B cell (primary cell): ENCODE data around the gene YTHDC2. TPM values are rescaled to one million over a fixed set of nuclear protein-coding genes. Genes with fewer than 3 reads are reported as not detected.

ENCODE experiments used
- ATAC-seq: fragments of 200-7000 bp; cut with Tn5 transposase; one replicate; pipeline ENCODE4 v1.10.0; 2021; ENCODE audit warnings: low read depth, mild to moderate bottlenecking, moderate number of reproducible peaks, moderate library complexity
- CTCF ChIA-PET: fragments of 350-600 bp; sonication (Branson Sonifier 250); formaldehyde crosslinking; loops from one replicate; lab custom pipeline; 2021; ENCODE audit warnings: antibody characterized with exemption, inconsistent platforms; lab: Charles Lee
- POLR2A ChIA-PET: fragments of 350-600 bp; sonication (Branson Sonifier 250); formaldehyde crosslinking; loops from one replicate; lab custom pipeline; 2021; ENCODE audit warnings: antibody characterized with exemption; lab: Charles Lee
- DNase-seq: peaks from one replicate; pipeline ENCODE4 v3.0.0; 2013
- H2AFZ ChIP-seq: 2 replicates; pipeline ENCODE4 v1.6.1; 2012; ENCODE audit warnings: mild to moderate bottlenecking, low read depth, low read length; ENCODE audit not compliant: insufficient read depth, poor library complexity, severe bottlenecking
- H3K27ac ChIP-seq, 2 donors: 1 replicate in 1 of 2; 2 replicates in 1 of 2; pipeline ENCODE4 v1.5.1; 2012 to 2013; ENCODE audit warnings: low read length in 2 of 2, mild to moderate bottlenecking in 2 of 2, moderate library complexity in 1 of 2
- H3K27me3 ChIP-seq, 4 experiments: fragments of 200-600 bp in 1 of 4; sonication (generic) in 1 of 4; replicated peaks in 1 of 4; 1 replicate in 2 of 4; 2 replicates in 2 of 4; pipeline versions ENCODE4 v1.6.1 to v1.7.0; 2013 to 2016; ENCODE audit warnings: low read length in 3 of 4, mild to moderate bottlenecking in 2 of 4, mixed read lengths in 1 of 4, moderate library complexity in 1 of 4; ENCODE audit not compliant: insufficient read depth in 4 of 4, control insufficient read depth in 3 of 4; ENCODE audit errors: control extremely low read depth in 1 of 4
- H3K36me3 ChIP-seq, 2 experiments: replicated peaks in 1 of 2; 1 replicate in 1 of 2; 2 replicates in 1 of 2; pipeline versions ENCODE4 v1.6.1 to v1.7.1; 2013; ENCODE audit warnings: low read length in 1 of 2; ENCODE audit not compliant: insufficient read depth in 2 of 2, control insufficient read depth in 1 of 2; ENCODE audit errors: control extremely low read depth in 1 of 2, extremely low read depth in 1 of 2
- H3K4me1 ChIP-seq, 2 donors: fragments of 200-600 bp in 1 of 2; sonication (generic) in 1 of 2; 1 replicate in 1 of 2; 2 replicates in 1 of 2; pipeline versions ENCODE4 v1.5.1 to v1.6.1; 2013 to 2017; ENCODE audit warnings: low read length in 2 of 2; ENCODE audit not compliant: control insufficient read depth in 2 of 2, insufficient read depth in 2 of 2
- H3K4me2 ChIP-seq: replicated peaks from 2 replicates; pipeline ENCODE3; 2012; ENCODE audit warnings: mild to moderate bottlenecking, low read depth, low read length; ENCODE audit not compliant: poor library complexity, severe bottlenecking
- H3K4me3 ChIP-seq, 5 experiments: fragments of 200-600 bp in 1 of 5; sonication (generic) in 1 of 5; 1 replicate in 3 of 5; 2 replicates in 2 of 5; pipeline versions ENCODE4 v1.5.1 to v1.7.0; 2011 to 2016; ENCODE audit warnings: low read length in 4 of 5, mild to moderate bottlenecking in 4 of 5, low read depth in 2 of 5, control low read depth in 1 of 5, moderate library complexity in 1 of 5; ENCODE audit not compliant: insufficient read depth in 1 of 5; ENCODE audit errors: control extremely low read depth in 1 of 5, extremely low read depth in 1 of 5
- H3K79me2 ChIP-seq: fragments of 200-600 bp; sonication (generic); one replicate; pipeline ENCODE4 v1.6.0; 2016; ENCODE audit warnings: low read length; ENCODE audit not compliant: control insufficient read depth, insufficient read depth
- H3K9ac ChIP-seq: fragments of 200-600 bp; sonication (generic); 2 replicates; pipeline ENCODE4 v1.6.1; 2017; ENCODE audit warnings: mild to moderate bottlenecking, low read length, moderate library complexity
- H3K9me3 ChIP-seq, 3 donors: one replicate each; pipeline versions ENCODE4 v1.6.1 to v1.7.1; 2013; ENCODE audit warnings: low read length in 2 of 3; ENCODE audit not compliant: control insufficient read depth in 2 of 3, insufficient read depth in 1 of 3; ENCODE audit errors: control extremely low read depth in 1 of 3
- H4K20me1 ChIP-seq: 2 replicates; pipeline ENCODE4 v1.6.0; 2012; ENCODE audit warnings: mild to moderate bottlenecking, low read length; ENCODE audit not compliant: insufficient read depth, control insufficient read depth, poor library complexity, severe bottlenecking
- H3K27ac Mint-ChIP-seq: one replicate; pipeline ENCODE4 v1.8.0; 2021; ENCODE audit warnings: mixed read lengths
- H3K27me3 Mint-ChIP-seq: one replicate; pipeline ENCODE4 v1.8.0; 2021; ENCODE audit warnings: mixed read lengths
- H3K4me1 Mint-ChIP-seq: one replicate; pipeline ENCODE4 v1.8.0; 2021; ENCODE audit warnings: mixed read lengths
- H3K4me3 Mint-ChIP-seq: one replicate; pipeline ENCODE4 v1.8.0; 2021; ENCODE audit warnings: mixed read lengths
- H3K9me3 Mint-ChIP-seq: one replicate; pipeline ENCODE4 v1.8.0; 2022; ENCODE audit warnings: mixed read lengths; ENCODE audit not compliant: insufficient read depth
- CTCF ChIP-seq: fragments of 200-600 bp; IDR thresholded peaks from one replicate; pipeline ENCODE4 v1.8.0; 2022; ENCODE audit warnings: antibody characterized with exemption, mild to moderate bottlenecking
- EZH2 ChIP-seq: IDR thresholded peaks from 2 replicates; pipeline ENCODE4 v1.6.1; 2012; ENCODE audit warnings: borderline replicate concordance, low read depth, mild to moderate bottlenecking, moderate library complexity, low read length; ENCODE audit not compliant: insufficient read depth, poor library complexity, severe bottlenecking
- WGBS: methylation state at CpG from one replicate; pipeline ENCODE4 v1.1.5; 2013; ENCODE audit warnings: missing lambda C conversion rate; ENCODE audit not compliant: insufficient coverage; 5-methylcytosine and 5-hydroxymethylcytosine counted together
- intact Hi-C: fragments of 100-400 bp; cut with micrococcal nuclease; formaldehyde crosslinking; loops from one replicate; pipeline ENCODE4 v1.10.0; 2022
- polyA plus RNA-seq: library from polyadenylated mRNA; depleted of rRNA; stranded (reverse); fragments of >200 nt; gene quantifications from 2 replicates; pipeline ENCODE4 v1.2.3, GENCODE V29; 2012
- total RNA-seq, 2 donors: library from RNA; stranded (reverse); fragments of 120-200 nt in 1 of 2; gene quantifications; 1 replicate in 1 of 2; 2 replicates in 1 of 2; pipeline versions ENCODE4 v1.2.3 to v1.2.4, GENCODE V29; 2013 to 2022

YTHDC2 gene
- total and polyA plus RNA-seq, 2 donors (not counting 1 experiment from before 2014, with no cell fraction given), result 8.6 to 52.6 TPM

- Histone ChIP-seq H3K9ac (no peak overlapping the region), H3K4me2 (no peak overlapping the region), H4K20me1 (no peaks in the 10 kb centered on the region), H3K27ac (no peak overlapping the region), H2AFZ (peak overlapping the region; percentile 94), H3K9me3 (no peaks in the 10 kb centered on the region), H3K36me3 (peaks cover 0 to 3% of the 10 kb centered on the region in 2 experiments), H3K4me1 (peaks cover 7 to 20% of the 10 kb centered on the region in 2 donors), H3K79me2 (peaks cover 37% of the 10 kb centered on the region), H3K27me3 (peaks cover 0 to 17% (median 10%) of the 10 kb centered on the region in 4 experiments), H3K4me3 (no peak overlapping the region)
- H3K27ac Mint-ChIP-seq, result no peak overlapping the region
- H3K9me3 Mint-ChIP-seq, result no peaks in the 10 kb centered on the region
- POLR2A ChIA-PET, result no interaction called here
- CTCF ChIA-PET, result interaction anchor here (2.0 to 4.4 kb wide), 2 partner anchors 133 to 516 kb away, joined by 10 to 29 read pairs; no protein-coding TSS in a partner anchor
- peak overlapping the region; percentile 99 for H3K4me3 Mint-ChIP-seq
- intact Hi-C loops, result loop anchor here (2.0 to 10.0 kb wide), 7 partner anchors 515 to 2000 kb away; partner anchors contain the start of genes DCP2, SRP19 and STARD4
- WGBS, result no CpG with 5 or more reads among the region's 3 CpGs
- TF ChIP-seq CTCF (no peak), EZH2 (no peak)
- DNase-seq (no peak), ATAC-seq (no peak)
- H3K4me1 Mint-ChIP-seq, result peaks cover 32% of the 10 kb centered on the region
- peaks cover 30% of the 10 kb centered on the region for H3K27me3 Mint-ChIP-seq
Measured at GRCh38 chr5:113512341-113512740, 1.2 kb upstream of the YTHDC2 start.

- WGBS, result 20% methylated on average over 3 of the region's 9 CpGs
- CTCF ChIA-PET, result interaction anchor here (1.5 kb wide), 1 partner anchor 535 kb away, joined by 3 read pairs; no protein-coding TSS in a partner anchor
- Mint-ChIP-seq H3K27me3 (peaks cover 13% of the 10 kb centered on the region), H3K9me3 (no peaks in the 10 kb centered on the region), H3K4me3 (peak overlapping the region; percentile 99), H3K27ac (peak overlapping the region; percentile 95), H3K4me1 (peaks cover 30% of the 10 kb centered on the region)
- Histone ChIP-seq H3K79me2 (peaks cover 52% of the 10 kb centered on the region), H3K9ac (peak overlapping the region; percentile 99), H3K27ac (peak overlapping the region; percentile 83 to 93), H4K20me1 (no peaks in the 10 kb centered on the region), H2AFZ (peak overlapping the region; percentile 94), H3K4me1 (peaks cover 7 to 17% of the 10 kb centered on the region in 2 donors), H3K9me3 (no peaks in the 10 kb centered on the region), H3K4me2 (peak overlapping the region; percentile 75), H3K36me3 (peaks cover under 1 to 4% of the 10 kb centered on the region in 2 experiments), H3K27me3 (peaks cover 0 to 5% (median 3%) of the 10 kb centered on the region in 4 experiments), H3K4me3 (peak overlapping the region; percentile 52 to 93 (median 84))
- ATAC-seq, result no peak
- intact Hi-C loops, result loop anchor here (5.0 to 10.0 kb wide), 5 partner anchors 517 to 1352 kb away; partner anchors contain the start of gene SRP19
- no peak for DNase-seq
- no peak for TF ChIP-seq CTCF
- TF ChIP-seq EZH2, result no peak
- POLR2A ChIA-PET, result no interaction called here
Measured at GRCh38 chr5:113514289-113514635, 768 bp downstream of the YTHDC2 start.
